Left forelimb (tissue), 1 donor: ENCODE data around the gene PSD.

Experiments
- DNase-seq: peaks from one replicate; pipeline ENCODE4 v3.0.0-alpha.2; 2018; ENCODE audit warnings: low spot score

Gene PSD

GRCh38 chr10:102420181-102420713, 1.7 kb upstream of the PSD start:
- DNase-seq, result no peak

GRCh38 chr10:102419269-102420180, 940 bp upstream of the PSD start:
- DNase-seq, result peak; percentile 76

GRCh38 chr10:102416695-102417094, 1.9 kb downstream of the PSD start:
- DNase-seq, result no peak

GRCh38 chr10:102416283-102416682, 2.3 kb downstream of the PSD start:
- DNase-seq, result no peak

GRCh38 chr10:102414749-102415148, 3.8 kb downstream of the PSD start:
- DNase-seq, result no peak

- DNase-seq, result no peak
Observed at GRCh38 chr10:102413806-102414561, 4.6 kb downstream of the PSD start.

- no peak for DNase-seq
Observed at GRCh38 chr10:102413053-102413705, 5.4 kb downstream of the PSD start.

- no peak for DNase-seq
Observed at GRCh38 chr10:102412293-102412692, 6.3 kb downstream of the PSD start.

- DNase-seq, result no peak
Observed at GRCh38 chr10:102411341-102412255, 7.0 kb downstream of the PSD start.

GRCh38 chr10:102410429-102411073, 8.0 kb downstream of the PSD start:
- DNase-seq, result peak; percentile 83

GRCh38 chr10:102409604-102410428, 8.8 kb downstream of the PSD start:
- peak; percentile 68 for DNase-seq

GRCh38 chr10:102408728-102409603, 9.6 kb downstream of the PSD start:
- peak; percentile 86 for DNase-seq

- DNase-seq, result no peak
Observed at GRCh38 chr10:102408131-102408727, 10.4 kb downstream of the PSD start.

GRCh38 chr10:102407425-102408130, 11.0 kb downstream of the PSD start:
- DNase-seq, result no peak

- no peak for DNase-seq
Observed at GRCh38 chr10:102406815-102407214, 11.8 kb downstream of the PSD start.

- no peak for DNase-seq
Observed at GRCh38 chr10:102405632-102406031, 13.0 kb downstream of the PSD start.

GRCh38 chr10:102405108-102405571, 13.4 kb downstream of the PSD start:
- no peak for DNase-seq
